ENCODE data around the gene SYT1. TPM values are rescaled to one million over a fixed set of nuclear protein-coding genes. Genes with fewer than 3 reads are reported as not detected.

Gene SYT1
- total and polyA plus RNA-seq, 2 donors (not counting 1 experiment from before 2014, with no cell fraction given) = 0.90 to 2.1 TPM

DNA sequence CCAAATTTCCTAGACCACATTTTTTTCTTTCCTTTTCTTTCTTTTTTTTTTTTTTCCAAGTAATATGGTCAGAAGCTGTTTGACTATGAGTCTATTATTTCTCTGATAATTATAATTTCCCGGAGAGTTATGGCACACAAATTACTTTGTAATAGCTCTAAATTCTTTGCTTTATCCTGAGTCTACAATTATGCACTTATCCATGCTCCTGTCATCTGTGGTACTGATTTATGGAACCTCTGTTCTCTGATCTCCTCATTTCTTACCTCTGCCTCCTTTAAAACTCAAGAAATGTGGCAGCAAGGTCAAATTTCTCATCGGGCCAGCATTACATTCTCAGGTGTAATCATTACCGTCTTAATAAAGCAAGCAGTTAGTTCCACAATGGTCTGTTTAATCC, 544.1 kb downstream of the SYT1 start:
- H2AFZ ChIP-seq (ENCODE audit: low read length) = no peak overlapping the region
- no peak overlapping the region for H3K9ac ChIP-seq (ENCODE audit: insufficient read depth, low read length)
- H3K79me2 ChIP-seq (ENCODE audit: control insufficient read depth, insufficient read depth, low read length) = no peaks in the 10 kb centered on the region
- TF ChIP-seq, protein P1, sequence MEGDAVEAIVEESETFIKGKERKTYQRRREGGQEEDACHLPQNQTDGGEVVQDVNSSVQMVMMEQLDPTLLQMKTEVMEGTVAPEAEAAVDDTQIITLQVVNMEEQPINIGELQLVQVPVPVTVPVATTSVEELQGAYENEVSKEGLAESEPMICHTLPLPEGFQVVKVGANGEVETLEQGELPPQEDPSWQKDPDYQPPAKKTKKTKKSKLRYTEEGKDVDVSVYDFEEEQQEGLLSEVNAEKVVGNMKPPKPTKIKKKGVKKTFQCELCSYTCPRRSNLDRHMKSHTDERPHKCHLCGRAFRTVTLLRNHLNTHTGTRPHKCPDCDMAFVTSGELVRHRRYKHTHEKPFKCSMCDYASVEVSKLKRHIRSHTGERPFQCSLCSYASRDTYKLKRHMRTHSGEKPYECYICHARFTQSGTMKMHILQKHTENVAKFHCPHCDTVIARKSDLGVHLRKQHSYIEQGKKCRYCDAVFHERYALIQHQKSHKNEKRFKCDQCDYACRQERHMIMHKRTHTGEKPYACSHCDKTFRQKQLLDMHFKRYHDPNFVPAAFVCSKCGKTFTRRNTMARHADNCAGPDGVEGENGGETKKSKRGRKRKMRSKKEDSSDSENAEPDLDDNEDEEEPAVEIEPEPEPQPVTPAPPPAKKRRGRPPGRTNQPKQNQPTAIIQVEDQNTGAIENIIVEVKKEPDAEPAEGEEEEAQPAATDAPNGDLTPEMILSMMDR (conservative IDR thresholded peaks at IDR 0.05 in 1 of 2, IDR thresholded peaks at IDR 0.05 in 1 of 2; ENCODE audit: low read depth in 1 of 2, low read length in 2 of 2) = no peak
- no peak for TF ChIP-seq EZH2 (IDR thresholded peaks at IDR 0.05; ENCODE audit: low read length, missing control alignments)
- H3K9me3 ChIP-seq (ENCODE audit: control insufficient read depth, insufficient read depth, low read depth, low read length) = no peaks in the 10 kb centered on the region
- no peaks in the 10 kb centered on the region for H3K36me3 ChIP-seq (ENCODE audit: control insufficient read depth, insufficient read depth, low read length)
- H3K27me3 ChIP-seq (ENCODE audit: control insufficient read depth, insufficient read depth, low read length) = no peaks in the 10 kb centered on the region
- DNase-seq (ENCODE audit: low read depth in 2 of 2) = peak in 1 of 2 donors; percentile 29
- H3K4me1 ChIP-seq (ENCODE audit: control insufficient read depth, extremely low read depth, insufficient read depth, low read length) = peaks cover 5% of the 10 kb centered on the region
- H4K20me1 ChIP-seq (ENCODE audit: control insufficient read depth, extremely low read depth, insufficient read depth, low read length) = no peaks in the 10 kb centered on the region
- no peak overlapping the region for H3K4me2 ChIP-seq (ENCODE audit: extremely low read depth, insufficient read depth, low read length)
- H3K4me3 ChIP-seq (replicated peaks in 1 of 4; ENCODE audit: control extremely low read depth in 1 of 4, insufficient read depth in 1 of 4, low read depth in 3 of 4, low read length in 4 of 4) = no peak overlapping the region
- no peak overlapping the region for H3K27ac ChIP-seq (ENCODE audit: insufficient read depth, low read length)

DNA sequence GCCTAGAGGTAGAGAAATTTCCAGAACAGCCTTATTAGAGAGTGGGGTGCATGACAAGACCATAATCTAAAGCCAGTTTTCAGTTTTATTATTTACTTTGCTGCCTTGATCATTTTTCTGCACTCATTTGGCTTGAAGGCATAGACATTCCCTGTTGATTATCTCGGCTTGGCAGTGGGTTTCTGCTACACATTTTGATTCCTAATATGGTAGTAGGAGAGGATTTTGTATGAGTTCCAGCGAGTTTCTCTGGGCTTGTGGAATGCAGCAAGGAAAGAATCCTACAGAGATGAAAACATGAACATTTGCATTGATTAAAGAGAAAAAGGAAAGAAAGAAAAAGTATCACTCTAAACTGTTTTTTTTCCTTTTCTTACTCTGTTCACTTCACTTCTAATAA, 545.0 kb downstream of the SYT1 start:
- H3K27ac ChIP-seq (ENCODE audit: insufficient read depth, low read length) = no peak overlapping the region
- DNase-seq (ENCODE audit: low read depth in 2 of 2) = peak; percentile 90 to 93
- H2AFZ ChIP-seq (ENCODE audit: low read length) = no peak overlapping the region
- no peaks in the 10 kb centered on the region for H3K79me2 ChIP-seq (ENCODE audit: control insufficient read depth, insufficient read depth, low read length)
- peaks cover 5% of the 10 kb centered on the region for H3K4me1 ChIP-seq (ENCODE audit: control insufficient read depth, extremely low read depth, insufficient read depth, low read length)
- TF ChIP-seq EZH2 (IDR thresholded peaks at IDR 0.05; ENCODE audit: low read length, missing control alignments) = no peak
- TF ChIP-seq, protein P1 (conservative IDR thresholded peaks at IDR 0.05 in 1 of 2, IDR thresholded peaks at IDR 0.05 in 1 of 2; ENCODE audit: low read depth in 1 of 2, low read length in 2 of 2) = no peak
- H3K9ac ChIP-seq (ENCODE audit: insufficient read depth, low read length) = no peak overlapping the region
- no peaks in the 10 kb centered on the region for H3K36me3 ChIP-seq (ENCODE audit: control insufficient read depth, insufficient read depth, low read length)
- H3K9me3 ChIP-seq (ENCODE audit: control insufficient read depth, insufficient read depth, low read depth, low read length) = no peaks in the 10 kb centered on the region
- H4K20me1 ChIP-seq (ENCODE audit: control insufficient read depth, extremely low read depth, insufficient read depth, low read length) = no peaks in the 10 kb centered on the region
- no peaks in the 10 kb centered on the region for H3K27me3 ChIP-seq (ENCODE audit: control insufficient read depth, insufficient read depth, low read length)
- H3K4me3 ChIP-seq (replicated peaks in 1 of 4; ENCODE audit: control extremely low read depth in 1 of 4, insufficient read depth in 1 of 4, low read depth in 3 of 4, low read length in 4 of 4) = no peak overlapping the region
- peak overlapping the region; percentile 48 for H3K4me2 ChIP-seq (ENCODE audit: extremely low read depth, insufficient read depth, low read length)

DNA sequence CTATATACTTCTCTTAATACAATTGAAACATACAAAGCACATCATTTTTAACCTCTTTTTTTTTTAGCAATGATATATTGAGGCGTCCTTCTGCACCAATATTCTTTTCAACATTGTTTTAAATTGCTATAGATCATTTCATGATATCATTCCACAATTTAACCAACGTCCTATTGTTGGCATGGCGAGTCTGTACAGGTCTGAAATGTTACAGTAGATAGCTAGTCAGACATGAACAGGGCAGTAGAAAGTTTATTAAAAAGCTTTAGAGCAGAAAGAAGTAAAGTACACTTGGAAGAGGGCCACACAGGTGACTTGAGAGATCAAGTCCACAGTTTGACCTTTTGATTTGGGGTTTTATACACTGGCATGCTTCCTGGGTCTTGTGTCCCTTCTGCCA, 547.2 kb downstream of the SYT1 start:
- Histone ChIP-seq H3K4me1 (ENCODE audit: control insufficient read depth, extremely low read depth, insufficient read depth, low read length) (peaks cover 5% of the 10 kb centered on the region), H4K20me1 (ENCODE audit: control insufficient read depth, extremely low read depth, insufficient read depth, low read length) (no peaks in the 10 kb centered on the region), H3K9ac (ENCODE audit: insufficient read depth, low read length) (no peak overlapping the region), H3K27ac (ENCODE audit: insufficient read depth, low read length) (no peak overlapping the region), H2AFZ (ENCODE audit: low read length) (no peak overlapping the region), H3K79me2 (ENCODE audit: control insufficient read depth, insufficient read depth, low read length) (no peaks in the 10 kb centered on the region), H3K4me3 (replicated peaks in 1 of 4; ENCODE audit: control extremely low read depth in 1 of 4, insufficient read depth in 1 of 4, low read depth in 3 of 4, low read length in 4 of 4) (no peak overlapping the region), H3K36me3 (ENCODE audit: control insufficient read depth, insufficient read depth, low read length) (no peaks in the 10 kb centered on the region), H3K4me2 (ENCODE audit: extremely low read depth, insufficient read depth, low read length) (no peak overlapping the region), H3K27me3 (ENCODE audit: control insufficient read depth, insufficient read depth, low read length) (no peaks in the 10 kb centered on the region), H3K9me3 (ENCODE audit: control insufficient read depth, insufficient read depth, low read depth, low read length) (no peaks in the 10 kb centered on the region)
- no peak for DNase-seq (ENCODE audit: low read depth in 2 of 2)
- TF ChIP-seq EZH2 (IDR thresholded peaks at IDR 0.05; ENCODE audit: low read length, missing control alignments) = no peak
- TF ChIP-seq, protein P1 (conservative IDR thresholded peaks at IDR 0.05 in 1 of 2, IDR thresholded peaks at IDR 0.05 in 1 of 2; ENCODE audit: low read depth in 1 of 2, low read length in 2 of 2) = no peak
